ENCODE measurements around the gene CD6.

GRCh38 chr11:60995798-60996197, 24.3 kb downstream of the CD6 start:
- TF ChIP-seq BCL3 (IDR thresholded peaks at IDR 0.05), result no peak
- TF ChIP-seq POLR2A (IDR thresholded peaks at IDR 0.05; ENCODE audit: low read length), result no peak
- TF ChIP-seq RAD21 (conservative IDR thresholded peaks at IDR 0.05 in 1 of 2, IDR thresholded peaks at IDR 0.05 in 1 of 2), result no peak
- TF ChIP-seq CTCF (IDR thresholded peaks at IDR 0.05), result no peak
- no peak for TF ChIP-seq CEBPB (IDR thresholded peaks at IDR 0.05)
- no peak for TF ChIP-seq SREBF2 (IDR thresholded peaks at IDR 0.05)
- no peak for TF ChIP-seq RCOR1 (IDR thresholded peaks at IDR 0.05; ENCODE audit: low read depth, low read length)
- TF ChIP-seq PHF8 (IDR thresholded peaks at IDR 0.05; ENCODE audit: borderline replicate concordance, low read depth), result no peak
- TF ChIP-seq MAX (IDR thresholded peaks at IDR 0.05), result no peak
- TF ChIP-seq HES2 (IDR thresholded peaks at IDR 0.05), result no peak
